IMR-90 (cell line): ENCODE measurements around the gene FBXL7. TPM values are rescaled to one million over a fixed set of nuclear protein-coding genes. Genes with fewer than 3 reads are reported as not detected.

Experiments used
- ATAC-seq: fragments of 200-7000 bp; cut with Tn5 transposase; 2 replicates; pipeline ENCODE4 v1.9.1; 2020; ENCODE audit warnings: low read depth, mild to moderate bottlenecking, moderate library complexity
- BruUV-seq: library from RNA; stranded (reverse); fragments of 400-500 nt; replicated peaks from 2 replicates; lab custom pipeline; 2021; lab: Mats Ljungman, UMichigan
- CTCF ChIA-PET: fragments of 300-600 bp; formaldehyde crosslinking; extraction: SDS; loops from one replicate; lab custom pipeline; 2021; ENCODE audit warnings: antibody characterized with exemption; lab: Yijun Ruan, JAX
- POLR2A ChIA-PET: fragments of 300-600 bp; sonication (Branson Sonifier 250); formaldehyde crosslinking; loops from one replicate; lab custom pipeline; 2022; ENCODE audit warnings: antibody characterized with exemption; ENCODE audit not compliant: unreplicated experiment; lab: Charles Lee
- DNase-seq: peaks from one replicate; pipeline ENCODE4 v3.0.0; 2013
- H2AFZ ChIP-seq: replicated peaks from 2 replicates; pipeline ENCODE3; 2013; ENCODE audit warnings: low read length, mild to moderate bottlenecking; ENCODE audit not compliant: poor library complexity
- H2AK5ac ChIP-seq: 2 replicates; pipeline ENCODE4 v1.6.1; 2013; ENCODE audit warnings: low read depth, low read length, inconsistent platforms
- H2AK9ac ChIP-seq: replicated peaks from 2 replicates; pipeline ENCODE3; 2013; ENCODE audit warnings: mild to moderate bottlenecking, low read depth, low read length, moderate library complexity; ENCODE audit not compliant: poor library complexity
- H2BK120ac ChIP-seq: 2 replicates; pipeline ENCODE4 v1.6.1; 2013; ENCODE audit warnings: low read depth, low read length, inconsistent platforms
- H2BK15ac ChIP-seq: 3 replicates; pipeline ENCODE4 v1.6.1; 2013; ENCODE audit warnings: low read depth, low read length, inconsistent platforms
- H2BK20ac ChIP-seq: 2 replicates; pipeline ENCODE4 v1.6.1; 2013; ENCODE audit warnings: low read depth, mild to moderate bottlenecking, inconsistent platforms, low read length, moderate library complexity
- H2BK5ac ChIP-seq: 2 replicates; pipeline ENCODE4 v1.6.1; 2013; ENCODE audit warnings: mild to moderate bottlenecking, low read depth, low read length, inconsistent platforms; ENCODE audit not compliant: poor library complexity, severe bottlenecking
- H3K14ac ChIP-seq: replicated peaks from 2 replicates; pipeline ENCODE4 v1.6.1; 2013; ENCODE audit warnings: low read depth, low read length, inconsistent platforms
- H3K18ac ChIP-seq: 2 replicates; pipeline ENCODE4 v1.6.1; 2013; ENCODE audit warnings: low read depth, low read length, control low read depth
- H3K23ac ChIP-seq: 2 replicates; pipeline ENCODE4 v1.6.1; 2013; ENCODE audit warnings: low read depth, low read length, inconsistent platforms
- H3K27ac ChIP-seq: 2 replicates; pipeline ENCODE4 v1.5.1; 2013; ENCODE audit warnings: mild to moderate bottlenecking, control low read depth, low read length; ENCODE audit not compliant: insufficient read depth
- H3K27me3 ChIP-seq: 2 replicates; pipeline ENCODE4 v1.6.1; 2013; ENCODE audit warnings: low read length; ENCODE audit not compliant: control insufficient read depth, insufficient read depth
- H3K36me3 ChIP-seq: 2 replicates; pipeline ENCODE4 v1.6.1; 2013; ENCODE audit warnings: low read length, mixed read lengths; ENCODE audit not compliant: control insufficient read depth, insufficient read depth
- H3K4ac ChIP-seq: 2 replicates; pipeline ENCODE4 v1.6.1; 2013; ENCODE audit warnings: low read depth, low read length, inconsistent platforms
- H3K4me1 ChIP-seq: 2 replicates; pipeline ENCODE4 v1.6.1; 2013; ENCODE audit warnings: low read length, mixed read lengths; ENCODE audit not compliant: control insufficient read depth, insufficient read depth
- H3K4me2 ChIP-seq: 2 replicates; pipeline ENCODE4 v1.6.1; 2013; ENCODE audit warnings: low read depth, mild to moderate bottlenecking, control low read depth, low read length, moderate library complexity
- H3K4me3 ChIP-seq: 2 replicates; pipeline ENCODE4 v1.5.1; 2013; ENCODE audit warnings: low read depth, mild to moderate bottlenecking, control low read depth, low read length, moderate library complexity; ENCODE audit not compliant: insufficient read depth
- H3K56ac ChIP-seq: 2 replicates; pipeline ENCODE4 v1.6.1; 2013; ENCODE audit warnings: low read length, inconsistent platforms; ENCODE audit not compliant: insufficient read depth; ENCODE audit errors: extremely low read depth
- H3K79me1 ChIP-seq, 2 experiments: 2 replicates each; pipeline ENCODE4 v1.6.1; 2013; ENCODE audit warnings: low read length in 2 of 2, inconsistent platforms in 1 of 2, low read depth in 1 of 2
- H3K9ac ChIP-seq: 2 replicates; pipeline ENCODE4 v1.6.1; 2013; ENCODE audit warnings: low read depth, low read length, control low read depth
- H3K9me1 ChIP-seq: 2 replicates; pipeline ENCODE4 v1.6.1; 2013; ENCODE audit warnings: low read length, inconsistent platforms; ENCODE audit not compliant: insufficient read depth
- H3K9me3 ChIP-seq: 2 replicates; pipeline ENCODE4 v1.6.1; 2013; ENCODE audit warnings: low read length; ENCODE audit not compliant: control insufficient read depth, insufficient read depth
- H4K20me1 ChIP-seq: 2 replicates; pipeline ENCODE4 v1.6.1; 2013; ENCODE audit warnings: low read length, inconsistent platforms; ENCODE audit not compliant: insufficient read depth
- H4K5ac ChIP-seq: 2 replicates; pipeline ENCODE4 v1.6.1; 2013; ENCODE audit warnings: mild to moderate bottlenecking, low read depth, low read length, control low read depth
- H4K8ac ChIP-seq, 2 experiments: 2 replicates each; pipeline ENCODE4 v1.6.1; 2013; ENCODE audit warnings: low read depth in 2 of 2, low read length in 2 of 2, control low read depth in 1 of 2, inconsistent platforms in 1 of 2
- H4K91ac ChIP-seq: 2 replicates; pipeline ENCODE4 v1.6.1; 2013; ENCODE audit warnings: low read depth, low read length, inconsistent platforms; ENCODE audit not compliant: insufficient read depth
- BHLHE40 ChIP-seq: fragments of 150-350 bp; IDR thresholded peaks from 2 replicates; pipeline ENCODE4 v1.6.1; 2016; ENCODE audit warnings: mild to moderate bottlenecking, low read depth, low read length
- CEBPB ChIP-seq: IDR thresholded peaks from 2 replicates; pipeline ENCODE4 v1.6.1; 2012; ENCODE audit warnings: low read depth, low read length, improper control_type of control experiment
- FOS ChIP-seq: fragments of 150-350 bp; IDR thresholded peaks from 2 replicates; pipeline ENCODE4 v1.6.1; 2016; ENCODE audit warnings: low read depth, low read length
- SMC3 ChIP-seq: fragments of 150-350 bp; IDR thresholded peaks from 2 replicates; pipeline ENCODE4 v1.6.1; 2016; ENCODE audit warnings: low read depth, mild to moderate bottlenecking, antibody characterized with exemption, low read length, moderate library complexity
- WGBS, 2 experiments: methylation state at CpG; one replicate each; pipeline versions ENCODE4 v1.1.5 to v1.1.7; 2013; ENCODE audit warnings: missing lambda C conversion rate in 2 of 2; ENCODE audit not compliant: insufficient read length in 1 of 2; ENCODE audit errors: extremely low coverage in 2 of 2; 5-methylcytosine and 5-hydroxymethylcytosine counted together
- dilution Hi-C: fragments of 300-500 bp; cut with HindIII; formaldehyde crosslinking; loops from one replicate; pipeline ENCODE4 v1.14.3; 2018; ENCODE audit warnings: low sequenced_read_pairs; ENCODE audit not compliant: unreplicated experiment
- in situ Hi-C: fragments of 300-500 bp; cut with MboI; formaldehyde crosslinking; loops from 3 replicates; pipeline ENCODE4 v1.14.3; 2019; ENCODE audit warnings: low sequenced_read_pairs, inconsistent platforms, mixed read lengths
- intact Hi-C: fragments of 100-400 bp; cut with micrococcal nuclease; formaldehyde crosslinking; loops from 2 replicates; pipeline ENCODE4 v1.10.0; 2022
- polyA plus RNA-seq, 3 experiments: library from polyadenylated mRNA; depleted of rRNA; stranded (reverse); fragments of >200 nt; gene quantifications; 2 replicates each; pipeline ENCODE4 v1.2.3, GENCODE V29; 2012; ENCODE audit warnings: low replicate concordance in 1 of 3
- total RNA-seq: library from RNA; depleted of rRNA; stranded (reverse); fragments of >200 nt; gene quantifications from 2 replicates; pipeline ENCODE4 v1.2.3, GENCODE V29; 2012
- TF ChIP-seq, protein P1 (sequence below): conservative IDR thresholded peaks from 2 replicates; pipeline ENCODE4 v1.5.1; 2012; ENCODE audit warnings: mild to moderate bottlenecking, low read depth, low read length, improper control_type of control experiment

FBXL7 gene
- total and polyA plus RNA-seq, 2 of the 4 experiments (the other 2 are of a cell fraction) = 4.1 to 10.2 TPM

DNA sequence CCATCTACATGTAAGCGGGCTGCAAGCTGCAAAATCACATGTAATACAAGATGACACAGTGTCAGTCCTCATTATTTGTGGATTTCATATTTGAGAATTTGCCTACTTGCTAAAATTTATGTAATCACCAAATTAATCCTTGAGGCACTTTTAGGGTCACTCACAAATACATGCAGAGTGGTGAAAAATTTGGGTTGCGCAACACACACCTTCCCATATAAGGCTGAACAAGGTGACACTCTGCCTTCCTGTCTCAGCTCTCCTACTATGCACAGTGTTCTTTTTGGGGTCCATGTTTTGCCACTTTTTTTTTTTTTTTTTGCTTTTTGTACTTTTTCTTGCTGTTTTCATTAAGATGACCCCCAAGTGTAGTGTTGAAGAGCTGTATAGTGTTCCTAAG, 111.0 kb downstream of the FBXL7 start:
- no peak overlapping the region for H2AK5ac ChIP-seq
- no CpG with 5 or more reads among the region's 2 CpGs for WGBS, 2 experiments
- H4K91ac ChIP-seq = no peak overlapping the region
- peaks cover 3% of the 10 kb centered on the region; the same call in 1 of the 2 replicates for H3K9me1 ChIP-seq
- no peak overlapping the region for H3K27ac ChIP-seq
- H3K23ac ChIP-seq = no peak overlapping the region
- no peak overlapping the region for H3K18ac ChIP-seq
- no peaks in the 10 kb centered on the region for H4K20me1 ChIP-seq
- no peak overlapping the region for H2BK5ac ChIP-seq
- H2AFZ ChIP-seq = no peak overlapping the region
- no peak overlapping the region for H3K56ac ChIP-seq
- no TSS peak for BruUV-seq
- no peak for TF ChIP-seq SMC3
- TF ChIP-seq FOS = no peak
- TF ChIP-seq CEBPB = peak; percentile 93
- TF ChIP-seq BHLHE40 = no peak
- TF ChIP-seq, protein P1, sequence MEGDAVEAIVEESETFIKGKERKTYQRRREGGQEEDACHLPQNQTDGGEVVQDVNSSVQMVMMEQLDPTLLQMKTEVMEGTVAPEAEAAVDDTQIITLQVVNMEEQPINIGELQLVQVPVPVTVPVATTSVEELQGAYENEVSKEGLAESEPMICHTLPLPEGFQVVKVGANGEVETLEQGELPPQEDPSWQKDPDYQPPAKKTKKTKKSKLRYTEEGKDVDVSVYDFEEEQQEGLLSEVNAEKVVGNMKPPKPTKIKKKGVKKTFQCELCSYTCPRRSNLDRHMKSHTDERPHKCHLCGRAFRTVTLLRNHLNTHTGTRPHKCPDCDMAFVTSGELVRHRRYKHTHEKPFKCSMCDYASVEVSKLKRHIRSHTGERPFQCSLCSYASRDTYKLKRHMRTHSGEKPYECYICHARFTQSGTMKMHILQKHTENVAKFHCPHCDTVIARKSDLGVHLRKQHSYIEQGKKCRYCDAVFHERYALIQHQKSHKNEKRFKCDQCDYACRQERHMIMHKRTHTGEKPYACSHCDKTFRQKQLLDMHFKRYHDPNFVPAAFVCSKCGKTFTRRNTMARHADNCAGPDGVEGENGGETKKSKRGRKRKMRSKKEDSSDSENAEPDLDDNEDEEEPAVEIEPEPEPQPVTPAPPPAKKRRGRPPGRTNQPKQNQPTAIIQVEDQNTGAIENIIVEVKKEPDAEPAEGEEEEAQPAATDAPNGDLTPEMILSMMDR = no peak
- ATAC-seq = no peak
- no peak overlapping the region for H3K9ac ChIP-seq
- in situ Hi-C loops (no loop called here), intact Hi-C loops (no loop called here), dilution Hi-C loops (no loop called here)
- POLR2A ChIA-PET = no interaction called here
- no peaks in the 10 kb centered on the region for H3K4me1 ChIP-seq
- peaks cover 21 to 25% of the 10 kb centered on the region in 2 experiments; a peak in 3 of 4 replicates for H3K79me1 ChIP-seq
- no peak overlapping the region for H2BK20ac ChIP-seq
- H3K4me2 ChIP-seq = no peak overlapping the region
- no peak overlapping the region for H4K8ac ChIP-seq
- H3K27me3 ChIP-seq = no peaks in the 10 kb centered on the region
- CTCF ChIA-PET = interaction anchor here (0.6 to 0.7 kb wide), 2 partner anchors 10 to 772 kb away, joined by 4 to 7 read pairs; no protein-coding TSS in a partner anchor
- H2AK9ac ChIP-seq = no peak overlapping the region
- H3K36me3 ChIP-seq = no peaks in the 10 kb centered on the region; the same call in 1 of the 2 replicates
- no peak overlapping the region for H3K4ac ChIP-seq
- H2BK120ac ChIP-seq = no peak overlapping the region
- no peak overlapping the region for H3K14ac ChIP-seq
- no peak overlapping the region for H3K4me3 ChIP-seq
- H3K9me3 ChIP-seq = no peaks in the 10 kb centered on the region
- no peak for DNase-seq
- no peak overlapping the region for H2BK15ac ChIP-seq
- H4K5ac ChIP-seq = no peak overlapping the region
